HPDE6-E6E7 (cell line): Measurements from ENCODE around the gene GON7.
"Not testable (repeated sequence)": the region's sequence is repeated elsewhere in the genome, so short reads cannot be mapped to it uniquely, and the experiment has no call there.

Source experiments
- DNase-seq: peaks from one replicate; pipeline ENCODE4 v3.0.0; 2011; ENCODE audit warnings: missing footprints; ENCODE audit errors: extremely low spot score

Gene GON7

GRCh38 chr14:93206793-93207467, at the start of gene GON7, which contains the start of gene UBR7:
Gene GON7 (minus strand): TSS chr14:93207065. CDS start chr14:93207037, 28 bp downstream.
Gene UBR7 (plus strand): TSS chr14:93207256. CDS start chr14:93207292, 36 bp downstream.
- DNase-seq = peak; percentile 93

GRCh38 chr14:93249128-93249831, 42.4 kb upstream of the GON7 start:
- DNase-seq = no peak

- no peak for DNase-seq
These were observed 39.7 kb upstream of the GON7 start for GRCh38 chr14:93246534-93246933.

- DNase-seq = no peak
These were observed 39.0 kb upstream of the GON7 start for GRCh38 chr14:93245764-93246420.

GRCh38 chr14:93240678-93241000, 33.8 kb upstream of the GON7 start:
- DNase-seq = no peak

- peak; percentile 60 for DNase-seq
These were observed 33.2 kb upstream of the GON7 start for GRCh38 chr14:93239869-93240677.

- peak; percentile 91 for DNase-seq
These were observed 27.9 kb upstream of the GON7 start for GRCh38 chr14:93234798-93235197.

- DNase-seq = not testable (repeated sequence)
These were observed 26.2 kb upstream of the GON7 start for GRCh38 chr14:93233078-93233477.

GRCh38 chr14:93232159-93232558, 25.3 kb upstream of the GON7 start:
- DNase-seq = no peak

GRCh38 chr14:93231129-93231979, 24.5 kb upstream of the GON7 start:
- DNase-seq = no peak

- no peak for DNase-seq
These were observed 23.7 kb upstream of the GON7 start for GRCh38 chr14:93230539-93230938.

- DNase-seq = no peak
These were observed 21.7 kb upstream of the GON7 start for GRCh38 chr14:93228550-93228949.

GRCh38 chr14:93223565-93223964, 16.7 kb upstream of the GON7 start:
- no peak for DNase-seq

- DNase-seq = no peak
These were observed 13.6 kb upstream of the GON7 start for GRCh38 chr14:93220509-93220908.

- DNase-seq = peak; percentile 40
These were observed 12.3 kb upstream of the GON7 start for GRCh38 chr14:93219103-93219726.

- no peak for DNase-seq
These were observed 7.7 kb upstream of the GON7 start for GRCh38 chr14:93214598-93214997.

- no peak for DNase-seq
These were observed 5.6 kb upstream of the GON7 start for GRCh38 chr14:93212432-93212831.

GRCh38 chr14:93207468-93208308, 823 bp upstream of the GON7 start:
- peak; percentile 40 for DNase-seq

- DNase-seq = no peak
These were observed 5.6 kb downstream of the GON7 start for GRCh38 chr14:93201155-93201704.
